Activated naive CD8-positive, alpha-beta T cell treated with anti-CD3 and anti-CD28 coated beads, Interleukin-2, amount 10 ng/mL, durations not matched to agents 7 days and 5 days (primary cell): ENCODE results near the gene RHOH. TPM values are rescaled to one million over a fixed set of nuclear protein-coding genes. Genes with fewer than 3 reads are reported as not detected.
"Not testable (repeated sequence)": the region's sequence is repeated elsewhere in the genome, so short reads cannot be mapped to it uniquely, and the experiment has no call there.

ENCODE experiments used
- ATAC-seq: fragments of 150-1000 bp; cut with Tn5 transposase; one replicate; pipeline ENCODE4 v1.10.0; 2021; ENCODE audit warnings: low read depth, moderate library complexity
- POLR2A ChIA-PET: fragments of 350-600 bp; sonication (Branson Sonifier 250); formaldehyde crosslinking; loops from one replicate; lab custom pipeline; 2021; ENCODE audit warnings: antibody characterized with exemption; lab: Charles Lee
- DNase-seq: peaks from one replicate; pipeline ENCODE4 v3.0.0; 2021
- H3K27ac Mint-ChIP-seq: one replicate; pipeline ENCODE4 v1.8.0; 2022; ENCODE audit warnings: mild to moderate bottlenecking, mixed read lengths
- H3K27me3 Mint-ChIP-seq: one replicate; pipeline ENCODE4 v1.8.0; 2022; ENCODE audit warnings: mild to moderate bottlenecking, moderate library complexity, mixed read lengths
- H3K36me3 Mint-ChIP-seq: one replicate; pipeline ENCODE4 v1.8.0; 2021; ENCODE audit warnings: mild to moderate bottlenecking, mixed read lengths
- H3K4me1 Mint-ChIP-seq: one replicate; pipeline ENCODE4 v1.8.0; 2021; ENCODE audit warnings: mixed read lengths
- H3K4me3 Mint-ChIP-seq: one replicate; pipeline ENCODE4 v1.8.0; 2022; ENCODE audit warnings: mild to moderate bottlenecking, moderate library complexity, mixed read lengths
- H3K9me3 Mint-ChIP-seq: one replicate; pipeline ENCODE4 v1.8.0; 2021; ENCODE audit warnings: mixed read lengths
- total RNA-seq, 2 experiments: library from RNA; stranded (reverse); gene quantifications; one replicate each; pipeline ENCODE4 v1.2.3, GENCODE V29; 2021

The RHOH gene
- total RNA-seq, 2 experiments from 2014 or later, result 187 to 190 TPM

GRCh38 chr4:40283968-40284367 lies 87.1 kb downstream of the RHOH start:
- peaks cover 9% of the 10 kb centered on the region for H3K36me3 Mint-ChIP-seq
- H3K9me3 Mint-ChIP-seq, result peaks cover 6% of the 10 kb centered on the region
- peaks cover 40% of the 10 kb centered on the region for H3K4me1 Mint-ChIP-seq
- DNase-seq (peak; percentile 63), ATAC-seq (peak; percentile 91)
- H3K27me3 Mint-ChIP-seq, result no peaks in the 10 kb centered on the region
- POLR2A ChIA-PET, result interaction anchor here (0.6 to 1.9 kb wide), 17 partner anchors 9 to 93 kb away, joined by 3 to 9 read pairs (median 4); no protein-coding TSS in a partner anchor
- peak overlapping the region; percentile 64 for H3K4me3 Mint-ChIP-seq
- peak overlapping the region; percentile 89 for H3K27ac Mint-ChIP-seq

GRCh38 chr4:40285692-40286091 lies 88.9 kb downstream of the RHOH start:
- Mint-ChIP-seq H3K9me3 (peaks cover 6% of the 10 kb centered on the region), H3K27ac (no peak overlapping the region), H3K4me3 (no peak overlapping the region), H3K27me3 (no peaks in the 10 kb centered on the region), H3K36me3 (peaks cover 9% of the 10 kb centered on the region), H3K4me1 (peaks cover 53% of the 10 kb centered on the region)
- ATAC-seq, result no peak
- no peak for DNase-seq
- POLR2A ChIA-PET, result interaction anchor here (0.7 kb wide), 1 partner anchor 32 kb away, joined by 3 read pairs; no protein-coding TSS in a partner anchor

GRCh38 chr4:40288566-40288965 lies 91.7 kb downstream of the RHOH start:
- peaks cover 51% of the 10 kb centered on the region for H3K4me1 Mint-ChIP-seq
- peaks cover 5% of the 10 kb centered on the region for H3K36me3 Mint-ChIP-seq
- H3K27ac Mint-ChIP-seq, result peak overlapping the region; percentile 43
- ATAC-seq (no peak), DNase-seq (no peak)
- no peak overlapping the region for H3K4me3 Mint-ChIP-seq
- no peaks in the 10 kb centered on the region for H3K27me3 Mint-ChIP-seq
- POLR2A ChIA-PET, result no interaction called here
- H3K9me3 Mint-ChIP-seq, result peaks cover 2% of the 10 kb centered on the region

- ATAC-seq, result peak; percentile 64
- Mint-ChIP-seq H3K36me3 (peaks cover 5% of the 10 kb centered on the region), H3K4me1 (peaks cover 41% of the 10 kb centered on the region), H3K9me3 (peaks cover 2% of the 10 kb centered on the region), H3K4me3 (peak overlapping the region; percentile 70), H3K27ac (peak overlapping the region; percentile 86), H3K27me3 (no peaks in the 10 kb centered on the region)
- POLR2A ChIA-PET, result interaction anchor here (0.6 to 1.6 kb wide), 6 partner anchors 11 to 98 kb away, joined by 3 to 4 read pairs (median 4); no protein-coding TSS in a partner anchor
- DNase-seq, result no peak
Observed at GRCh38 chr4:40289366-40290188, 92.7 kb downstream of the RHOH start.

GRCh38 chr4:40290611-40291186 lies 93.9 kb downstream of the RHOH start:
- not testable (repeated sequence) for DNase-seq, ATAC-seq, H3K9me3 Mint-ChIP-seq, H3K36me3 Mint-ChIP-seq, H3K27me3 Mint-ChIP-seq
- POLR2A ChIA-PET, result interaction anchor here (1.2 to 1.6 kb wide), 2 partner anchors 10 to 48 kb away, joined by 3 to 4 read pairs; no protein-coding TSS in a partner anchor
- peak overlapping the region; percentile 21 for H3K27ac Mint-ChIP-seq
- peak overlapping the region; percentile 70 for H3K4me3 Mint-ChIP-seq
- H3K4me1 Mint-ChIP-seq, result peaks cover 40% of the 10 kb centered on the region

- peaks cover 5% of the 10 kb centered on the region for H3K36me3 Mint-ChIP-seq
- no peak overlapping the region for H3K4me3 Mint-ChIP-seq
- no peaks in the 10 kb centered on the region for H3K27me3 Mint-ChIP-seq
- peaks cover 43% of the 10 kb centered on the region for H3K4me1 Mint-ChIP-seq
- H3K9me3 Mint-ChIP-seq, result peaks cover 4% of the 10 kb centered on the region
- peak overlapping the region; percentile 21 for H3K27ac Mint-ChIP-seq
- POLR2A ChIA-PET, result no interaction called here
- no peak for DNase-seq
- no peak for ATAC-seq
Observed at GRCh38 chr4:40292313-40292759, 95.5 kb downstream of the RHOH start.

GRCh38 chr4:40294339-40294738 lies 97.5 kb downstream of the RHOH start:
- DNase-seq (no peak), ATAC-seq (no peak)
- H3K27me3 Mint-ChIP-seq, result no peaks in the 10 kb centered on the region
- peaks cover 5% of the 10 kb centered on the region for H3K36me3 Mint-ChIP-seq
- POLR2A ChIA-PET, result no interaction called here
- H3K27ac Mint-ChIP-seq, result no peak overlapping the region
- no peak overlapping the region for H3K4me3 Mint-ChIP-seq
- H3K9me3 Mint-ChIP-seq, result peaks cover 4% of the 10 kb centered on the region
- H3K4me1 Mint-ChIP-seq, result peaks cover 45% of the 10 kb centered on the region

- H3K9me3 Mint-ChIP-seq, H3K4me3 Mint-ChIP-seq, ATAC-seq, H3K36me3 Mint-ChIP-seq, H3K27ac Mint-ChIP-seq, H3K27me3 Mint-ChIP-seq, DNase-seq, POLR2A ChIA-PET: not testable (repeated sequence)
- peaks cover 43% of the 10 kb centered on the region for H3K4me1 Mint-ChIP-seq
Observed at GRCh38 chr4:40295030-40295429, 98.2 kb downstream of the RHOH start.

GRCh38 chr4:40295572-40295971 lies 98.7 kb downstream of the RHOH start:
- H3K27ac Mint-ChIP-seq, result no peak overlapping the region
- no peak overlapping the region for H3K4me3 Mint-ChIP-seq
- no peaks in the 10 kb centered on the region for H3K27me3 Mint-ChIP-seq
- ATAC-seq (no peak), DNase-seq (no peak)
- POLR2A ChIA-PET, result no interaction called here
- H3K4me1 Mint-ChIP-seq, result peaks cover 43% of the 10 kb centered on the region
- peaks cover 4% of the 10 kb centered on the region for H3K9me3 Mint-ChIP-seq
- H3K36me3 Mint-ChIP-seq, result peaks cover 5% of the 10 kb centered on the region

Other genes with a start within 250 kb of the RHOH start
- 10 to 100 TPM; 96.7 to 99.9 TPM for gene PDS5A, start 219.1 kb upstream of the RHOH start, total RNA-seq
- 10 to 100 TPM; 31.9 to 33.5 TPM for gene N4BP2, start 140.2 kb upstream of the RHOH start, total RNA-seq
- under 1 TPM; 0.55 to 0.68 TPM for gene CHRNA9, start 138.3 kb downstream of the RHOH start, total RNA-seq